ENCODE results near the gene MIAT.

DNA sequence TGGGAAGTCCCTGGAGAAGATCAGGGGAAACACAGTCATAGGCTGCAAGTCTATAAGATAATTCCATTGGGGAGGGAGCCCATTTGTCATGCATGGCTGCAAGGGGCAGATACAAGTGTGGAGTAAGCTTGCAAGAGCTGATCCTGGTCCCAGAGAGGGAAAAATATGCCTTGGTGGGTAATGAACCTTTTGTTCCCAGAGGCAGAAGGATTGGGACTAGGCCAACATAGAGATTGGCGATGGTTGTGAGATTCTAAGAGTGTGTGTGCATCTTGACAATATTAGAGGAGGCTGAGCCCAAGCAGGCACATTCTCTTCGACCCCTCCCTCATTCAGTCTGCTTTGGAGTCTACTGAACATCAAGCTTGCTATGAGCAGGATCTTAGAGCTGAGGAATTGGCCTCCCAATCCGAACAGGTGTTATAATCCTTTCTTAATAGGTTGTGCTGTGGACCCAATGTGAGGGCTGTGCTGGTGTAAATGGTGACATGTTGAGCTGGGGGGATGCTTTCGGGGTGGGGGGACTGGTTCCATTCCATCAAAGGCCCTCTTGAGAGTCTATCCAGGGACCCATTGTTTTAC lies 18.4 kb downstream of the MIAT start:
- TF ChIP-seq, protein P1, sequence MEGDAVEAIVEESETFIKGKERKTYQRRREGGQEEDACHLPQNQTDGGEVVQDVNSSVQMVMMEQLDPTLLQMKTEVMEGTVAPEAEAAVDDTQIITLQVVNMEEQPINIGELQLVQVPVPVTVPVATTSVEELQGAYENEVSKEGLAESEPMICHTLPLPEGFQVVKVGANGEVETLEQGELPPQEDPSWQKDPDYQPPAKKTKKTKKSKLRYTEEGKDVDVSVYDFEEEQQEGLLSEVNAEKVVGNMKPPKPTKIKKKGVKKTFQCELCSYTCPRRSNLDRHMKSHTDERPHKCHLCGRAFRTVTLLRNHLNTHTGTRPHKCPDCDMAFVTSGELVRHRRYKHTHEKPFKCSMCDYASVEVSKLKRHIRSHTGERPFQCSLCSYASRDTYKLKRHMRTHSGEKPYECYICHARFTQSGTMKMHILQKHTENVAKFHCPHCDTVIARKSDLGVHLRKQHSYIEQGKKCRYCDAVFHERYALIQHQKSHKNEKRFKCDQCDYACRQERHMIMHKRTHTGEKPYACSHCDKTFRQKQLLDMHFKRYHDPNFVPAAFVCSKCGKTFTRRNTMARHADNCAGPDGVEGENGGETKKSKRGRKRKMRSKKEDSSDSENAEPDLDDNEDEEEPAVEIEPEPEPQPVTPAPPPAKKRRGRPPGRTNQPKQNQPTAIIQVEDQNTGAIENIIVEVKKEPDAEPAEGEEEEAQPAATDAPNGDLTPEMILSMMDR (IDR thresholded peaks at IDR 0.05) = no peak
- TF ChIP-seq EP300 (IDR thresholded peaks at IDR 0.05) (no peak), POLR2A (IDR thresholded peaks at IDR 0.05) (no peak), POLR2AphosphoS5 (IDR thresholded peaks at IDR 0.05) (no peak)
